Mesenchymal stem cell (in vitro differentiated cells and primary cell): ENCODE results near the gene FAM199X. TPM values are rescaled to one million over a fixed set of nuclear protein-coding genes. Genes with fewer than 3 reads are reported as not detected.
A peak's percentile ranks its signal among the peaks of the same experiment; 100 is the strongest.

Source experiments
- DNase-seq: peaks from one replicate; pipeline ENCODE4 v3.0.0-alpha.2; 2013
- H2AFZ ChIP-seq: one replicate; pipeline ENCODE4 v1.6.1; 2013; ENCODE audit warnings: low read depth, mild to moderate bottlenecking, control low read depth, inconsistent platforms, low read length, moderate library complexity
- H2AK5ac ChIP-seq: 2 replicates; pipeline ENCODE4 v1.6.1; 2013; ENCODE audit warnings: low read length, moderate library complexity, mild to moderate bottlenecking, inconsistent platforms; ENCODE audit not compliant: severe bottlenecking
- H2BK120ac ChIP-seq: one replicate; pipeline ENCODE4 v1.6.1; 2013; ENCODE audit warnings: low read depth, mild to moderate bottlenecking, inconsistent platforms, low read length, moderate library complexity
- H2BK12ac ChIP-seq, 2 experiments: one replicate each; pipeline ENCODE4 v1.6.1; 2013; ENCODE audit warnings: inconsistent platforms in 2 of 2, low read length in 2 of 2, mild to moderate bottlenecking in 2 of 2, moderate library complexity in 2 of 2, control low read depth in 1 of 2
- H2BK15ac ChIP-seq: one replicate; pipeline ENCODE4 v1.6.1; 2013; ENCODE audit warnings: mild to moderate bottlenecking, low read depth, inconsistent platforms; ENCODE audit not compliant: poor library complexity, severe bottlenecking
- H2BK5ac ChIP-seq: 2 replicates; pipeline ENCODE4 v1.6.1; 2013; ENCODE audit warnings: low read depth, mild to moderate bottlenecking, low read length, control low read depth, inconsistent platforms; ENCODE audit not compliant: poor library complexity, severe bottlenecking
- H3K14ac ChIP-seq, 2 experiments: one replicate each; pipeline ENCODE4 v1.6.1; 2013; ENCODE audit warnings: inconsistent platforms in 2 of 2, low read length in 2 of 2, control low read depth in 1 of 2, mild to moderate bottlenecking in 1 of 2, moderate library complexity in 1 of 2
- H3K18ac ChIP-seq, 2 experiments: one replicate each; pipeline ENCODE4 v1.6.1; 2013; ENCODE audit warnings: inconsistent platforms in 2 of 2, low read length in 2 of 2, control low read depth in 1 of 2, low read depth in 1 of 2, mild to moderate bottlenecking in 1 of 2
- H3K23ac ChIP-seq, 2 experiments: one replicate each; pipeline ENCODE4 v1.6.1; 2013; ENCODE audit warnings: inconsistent platforms in 2 of 2, low read length in 2 of 2, mild to moderate bottlenecking in 2 of 2, moderate library complexity in 2 of 2, control low read depth in 1 of 2
- H3K27ac ChIP-seq: 2 replicates; pipeline ENCODE4 v1.5.1; 2013; ENCODE audit warnings: mild to moderate bottlenecking, moderate library complexity, low read length, control low read depth, inconsistent platforms; ENCODE audit not compliant: poor library complexity, severe bottlenecking
- H3K27me3 ChIP-seq, 2 experiments: 2 replicates each; pipeline versions ENCODE4 v1.6.1 to v1.7.0; 2013; ENCODE audit warnings: low read length in 2 of 2, mild to moderate bottlenecking in 2 of 2, moderate library complexity in 2 of 2, control low read depth in 1 of 2, inconsistent platforms in 1 of 2; ENCODE audit not compliant: control insufficient read depth in 1 of 2, insufficient read depth in 1 of 2
- H3K36me3 ChIP-seq, 2 experiments: 2 replicates each; pipeline versions ENCODE4 v1.6.1 to v1.7.0; 2013; ENCODE audit warnings: low read length in 2 of 2, control low read depth in 1 of 2, inconsistent platforms in 1 of 2, low read depth in 1 of 2, mild to moderate bottlenecking in 1 of 2; ENCODE audit not compliant: insufficient read depth in 2 of 2, control insufficient read depth in 1 of 2
- H3K4ac ChIP-seq, 2 experiments: one replicate each; pipeline ENCODE4 v1.6.1; 2013; ENCODE audit warnings: inconsistent platforms in 2 of 2, low read length in 2 of 2, mild to moderate bottlenecking in 2 of 2, moderate library complexity in 2 of 2, control low read depth in 1 of 2, low read depth in 1 of 2
- H3K4me1 ChIP-seq: 2 replicates; pipeline ENCODE4 v1.6.1; 2013; ENCODE audit warnings: low read depth, low read length, control low read depth; ENCODE audit not compliant: control insufficient read depth, insufficient read depth
- H3K4me2 ChIP-seq: 2 replicates; pipeline ENCODE4 v1.6.1; 2013; ENCODE audit warnings: low read length, mild to moderate bottlenecking, inconsistent platforms; ENCODE audit not compliant: poor library complexity, severe bottlenecking
- H3K4me3 ChIP-seq, 2 experiments: 2 replicates each; pipeline versions ENCODE4 v1.5.1 to v1.7.0; 2013; ENCODE audit warnings: low read length in 2 of 2, mild to moderate bottlenecking in 2 of 2, control low read depth in 1 of 2, low read depth in 1 of 2; ENCODE audit not compliant: insufficient read depth in 1 of 2
- H3K79me1 ChIP-seq: replicated peaks from 2 replicates; pipeline ENCODE4 v1.6.1; 2013; ENCODE audit warnings: mild to moderate bottlenecking, control low read depth, low read length, inconsistent platforms; ENCODE audit not compliant: poor library complexity, severe bottlenecking
- H3K9ac ChIP-seq: 2 replicates; pipeline ENCODE4 v1.7.0; 2013; ENCODE audit warnings: mild to moderate bottlenecking, low read length, moderate library complexity
- H3K9me3 ChIP-seq: 2 replicates; pipeline ENCODE4 v1.7.0; 2013; ENCODE audit warnings: mild to moderate bottlenecking, low read length; ENCODE audit not compliant: control insufficient read depth
- H4K8ac ChIP-seq: one replicate; pipeline ENCODE4 v1.6.1; 2013; ENCODE audit warnings: inconsistent platforms, mild to moderate bottlenecking, low read length, moderate library complexity
- H4K91ac ChIP-seq: one replicate; pipeline ENCODE4 v1.6.1; 2013; ENCODE audit warnings: mild to moderate bottlenecking, low read length, inconsistent platforms
- WGBS: methylation state at CpG from one replicate; pipeline ENCODE4 v1.1.7; 2013; ENCODE audit warnings: mixed read lengths; 5-methylcytosine and 5-hydroxymethylcytosine counted together
- polyA plus RNA-seq, 2 experiments: library from polyadenylated mRNA; stranded (reverse); fragments of 200-250 nt; gene quantifications; one replicate each; pipeline ENCODE4 v1.2.3, GENCODE V29; 2013

FAM199X gene
- 9.2 TPM for polyA plus RNA-seq (2013, experiment 1 of 2)
- polyA plus RNA-seq (2013, experiment 2 of 2) = 9.6 TPM

DNA sequence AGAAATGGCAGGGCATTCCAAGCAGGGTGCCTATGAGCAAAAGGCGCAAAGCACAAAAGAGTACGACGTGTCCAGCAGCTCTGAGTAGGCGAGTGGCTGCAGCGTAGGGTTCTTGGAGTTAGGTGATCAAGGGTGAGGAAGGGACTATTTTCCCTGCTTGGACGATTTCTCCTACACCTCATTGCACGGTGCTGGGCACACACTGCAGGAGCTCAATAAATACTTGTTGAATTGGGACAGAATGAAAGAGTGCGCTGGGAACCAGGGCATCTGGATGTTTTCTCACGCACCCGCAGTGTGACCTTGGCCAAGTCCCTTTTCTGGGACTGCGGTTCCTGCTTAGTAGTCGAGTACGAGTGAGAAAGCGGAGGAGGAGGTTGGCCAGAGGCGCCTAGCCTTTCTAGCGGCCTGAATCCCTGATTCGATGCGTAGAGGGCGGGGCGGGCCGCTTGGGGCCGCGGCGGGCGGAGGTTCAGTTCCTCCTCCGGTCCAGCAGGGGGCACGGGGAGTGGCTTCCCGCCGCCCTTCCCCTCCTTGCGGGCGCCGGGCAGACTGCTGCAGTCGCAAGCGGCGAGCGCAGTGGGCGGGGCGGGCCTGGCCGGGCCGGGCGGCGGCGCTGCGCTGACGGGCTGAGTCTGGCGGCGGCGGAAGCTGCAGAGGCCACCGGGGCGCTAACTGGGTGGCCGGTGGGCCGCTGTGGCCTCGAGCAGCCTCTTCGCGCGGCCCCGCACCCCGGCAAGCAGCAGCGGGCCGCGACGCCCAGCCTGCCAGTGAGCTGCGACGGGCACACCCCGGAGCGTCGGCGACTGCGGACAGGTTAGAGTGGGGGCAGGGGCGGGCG is at the start of gene FAM199X:
TSS of gene FAM199X (plus strand) at position 560 of the 841 bp plus-strand sequence. CDS start 333 bp downstream, outside the sequence.
- peak within 1 kb of the TSS; percentile 31 for H2BK5ac ChIP-seq
- peak within 1 kb of the TSS; percentile 68 for H4K91ac ChIP-seq
- peaks cover 4% of the 10 kb centered on the region for H3K4me1 ChIP-seq
- H3K4me3 ChIP-seq = peak within 1 kb of the TSS; percentile 84
- no peak within 1 kb of the TSS for H2BK120ac ChIP-seq
- H3K9ac ChIP-seq = peak within 1 kb of the TSS; percentile 88
- peak within 1 kb of the TSS; percentile 70 for H3K4me2 ChIP-seq
- peak within 1 kb of the TSS in 1 of 2 experiments; percentile 86 for H3K4ac ChIP-seq
- no peaks in the 10 kb centered on the region for H3K9me3 ChIP-seq
- peak within 1 kb of the TSS; percentile 82 for H2AFZ ChIP-seq
- no peak within 1 kb of the TSS for H2BK12ac ChIP-seq
- peak within 1 kb of the TSS; percentile 75 for H4K8ac ChIP-seq
- H3K79me1 ChIP-seq = no peaks in the 10 kb centered on the region
- peak within 1 kb of the TSS; percentile 90 to 94 for H3K18ac ChIP-seq
- no peak within 1 kb of the TSS for H3K23ac ChIP-seq
- peak within 1 kb of the TSS; percentile 74 for H3K27ac ChIP-seq
- H3K27me3 ChIP-seq = no peaks in the 10 kb centered on the region
- no peak within 1 kb of the TSS for H2AK5ac ChIP-seq
- H3K36me3 ChIP-seq = no peaks in the 10 kb centered on the region
- peak within 1 kb of the TSS in 1 of 2 experiments; percentile 89 for H3K14ac ChIP-seq
- H2BK15ac ChIP-seq = peak within 1 kb of the TSS; percentile 48
- DNase-seq = peak; percentile 86
- WGBS = 3% methylated on average over 22 of the region's 71 CpGs

DNA sequence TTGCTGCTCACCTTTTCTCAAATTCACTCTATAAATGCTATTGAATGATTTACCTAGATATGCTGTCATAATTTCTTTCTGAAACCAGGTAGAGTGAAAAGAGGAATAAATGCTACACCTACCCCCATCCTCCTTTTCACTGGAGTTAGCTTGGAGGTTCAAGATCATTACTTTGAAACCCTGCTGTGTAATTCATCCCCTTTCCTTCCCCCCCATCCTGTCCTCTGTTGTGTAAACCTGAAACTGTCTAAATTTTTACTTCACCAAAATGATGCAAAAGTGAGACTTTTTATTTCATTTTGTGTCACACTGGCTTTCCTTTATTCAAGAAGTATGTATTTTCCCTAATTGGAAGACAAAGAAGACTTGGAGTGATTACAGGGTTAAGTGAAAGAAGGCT is 48.5 kb upstream of the FAM199X start:
- no peak overlapping the region for H2AK5ac ChIP-seq
- H4K8ac ChIP-seq = no peak overlapping the region
- peaks cover 2% of the 10 kb centered on the region for H3K4me1 ChIP-seq
- no peaks in the 10 kb centered on the region for H3K36me3 ChIP-seq
- H3K9me3 ChIP-seq = no peaks in the 10 kb centered on the region
- no peak overlapping the region for H3K23ac ChIP-seq
- H3K27ac ChIP-seq = no peak overlapping the region
- DNase-seq = no peak
- H3K79me1 ChIP-seq = peaks cover 3% of the 10 kb centered on the region
- H3K14ac ChIP-seq = no peak overlapping the region
- H3K27me3 ChIP-seq = peaks cover 0 to 38% of the 10 kb centered on the region in 2 experiments
- no peak overlapping the region for H3K4me2 ChIP-seq
- no peak overlapping the region for H3K4ac ChIP-seq
- no peak overlapping the region for H2BK12ac ChIP-seq
- H3K4me3 ChIP-seq = no peak overlapping the region
- no peak overlapping the region for H2AFZ ChIP-seq
- no peak overlapping the region for H2BK15ac ChIP-seq
- no peak overlapping the region for H2BK5ac ChIP-seq
- no peak overlapping the region for H3K18ac ChIP-seq
- no peak overlapping the region for H4K91ac ChIP-seq
- H2BK120ac ChIP-seq = no peak overlapping the region
- no peak overlapping the region for H3K9ac ChIP-seq

DNA sequence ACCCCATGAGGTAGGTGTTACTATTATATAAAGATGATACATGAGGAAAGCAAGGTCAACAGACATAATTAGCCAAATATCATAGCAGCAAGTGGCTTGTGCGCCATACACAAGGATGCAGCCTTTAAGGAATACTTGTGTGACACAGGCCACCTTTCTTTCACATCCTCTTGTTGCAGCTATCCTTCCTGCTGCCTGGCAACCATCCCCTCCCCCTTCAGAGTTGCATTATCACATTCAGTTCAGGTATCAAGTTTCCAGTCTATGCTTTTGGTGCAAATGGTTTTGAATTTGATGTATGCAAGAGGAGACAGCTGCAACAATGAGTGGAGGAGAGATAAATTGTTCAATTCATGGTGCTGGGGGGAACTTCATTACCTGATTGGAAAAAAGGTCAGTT is 47.5 kb upstream of the FAM199X start:
- Histone ChIP-seq H4K91ac (no peak overlapping the region), H3K23ac (no peak overlapping the region), H3K79me1 (peaks cover 3% of the 10 kb centered on the region), H2AK5ac (no peak overlapping the region), H4K8ac (no peak overlapping the region), H2BK5ac (no peak overlapping the region), H3K27ac (no peak overlapping the region), H3K36me3 (no peaks in the 10 kb centered on the region), H3K9me3 (no peaks in the 10 kb centered on the region), H3K4me2 (no peak overlapping the region), H3K18ac (no peak overlapping the region), H2BK12ac (no peak overlapping the region), H3K4me3 (no peak overlapping the region), H2AFZ (no peak overlapping the region), H3K9ac (no peak overlapping the region), H3K27me3 (peaks cover 0 to 37% of the 10 kb centered on the region in 2 experiments), H3K4ac (no peak overlapping the region), H3K4me1 (peaks cover 2% of the 10 kb centered on the region), H3K14ac (no peak overlapping the region), H2BK15ac (no peak overlapping the region), H2BK120ac (no peak overlapping the region)
- DNase-seq = no peak
- WGBS = 100% methylated on average over 1 of the region's 1 CpG

DNA sequence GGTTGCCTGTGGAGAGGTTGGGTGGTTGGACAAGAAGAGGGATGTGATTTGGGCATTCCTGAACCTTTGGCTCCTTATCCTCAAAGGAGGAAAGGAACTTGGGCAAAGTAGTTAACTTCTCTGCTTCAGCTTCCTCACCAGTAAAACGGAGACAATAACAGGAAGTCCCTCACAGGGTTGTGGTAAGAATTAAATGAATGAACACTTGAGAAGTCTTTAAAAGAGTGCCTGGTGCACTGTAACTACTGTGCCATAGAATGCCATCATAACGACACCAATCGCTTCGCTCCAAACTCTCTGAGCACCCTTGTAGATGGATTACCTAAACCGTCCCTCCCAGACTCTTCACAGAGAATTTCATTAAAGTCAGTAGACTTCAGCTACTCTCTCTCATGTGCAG is 43.4 kb upstream of the FAM199X start:
- no peaks in the 10 kb centered on the region for H3K36me3 ChIP-seq
- H3K4me3 ChIP-seq = no peak overlapping the region
- no peak overlapping the region for H2BK120ac ChIP-seq
- no peak overlapping the region for H2BK12ac ChIP-seq
- H3K79me1 ChIP-seq = no peaks in the 10 kb centered on the region
- H3K4me2 ChIP-seq = no peak overlapping the region
- no peak overlapping the region for H3K9ac ChIP-seq
- 97% methylated on average over 4 of the region's 5 CpGs for WGBS
- no peak overlapping the region for H2AK5ac ChIP-seq
- H3K27ac ChIP-seq = no peak overlapping the region
- no peaks in the 10 kb centered on the region for H3K9me3 ChIP-seq
- H3K14ac ChIP-seq = no peak overlapping the region
- no peak overlapping the region for H2AFZ ChIP-seq
- no peak overlapping the region for H3K18ac ChIP-seq
- H3K4me1 ChIP-seq = no peaks in the 10 kb centered on the region
- no peak overlapping the region for H2BK15ac ChIP-seq
- H2BK5ac ChIP-seq = no peak overlapping the region
- peaks cover 0 to 14% of the 10 kb centered on the region in 2 experiments for H3K27me3 ChIP-seq
- H4K8ac ChIP-seq = no peak overlapping the region
- DNase-seq = no peak
- H4K91ac ChIP-seq = no peak overlapping the region
- H3K23ac ChIP-seq = no peak overlapping the region
- H3K4ac ChIP-seq = no peak overlapping the region
